Measurements from ENCODE around the gene SF3A2.

GRCh38 chr19:2268861-2269243, 32.2 kb downstream of the SF3A2 start:
- TF ChIP-seq CTCF (IDR thresholded peaks at IDR 0.05; ENCODE audit: poor library complexity): no peak
- TF ChIP-seq EZH2 (IDR thresholded peaks at IDR 0.05; ENCODE audit: borderline replicate concordance): no peak

Measured in hepatocyte (in vitro differentiated cells).